Natural killer cell treated with Interleukin-12 subunit alpha and Interleukin-12 subunit beta and Interleukin-15 and Interleukin-18, amount 100 ng/mL, for 72 hours (primary cell): Measurements from ENCODE around the gene OLFML2A. TPM values are rescaled to one million over a fixed set of nuclear protein-coding genes. Genes with fewer than 3 reads are reported as not detected.
A peak's percentile ranks its signal among the peaks of the same experiment; 100 is the strongest.

Experiments used
- ATAC-seq, 2 donors: fragments of 150-1000 bp; cut with Tn5 transposase in 1 of 2; sonication (Bioruptor Pico), chemical (Tn5 transposase) in 1 of 2; 2 replicates each; pipeline ENCODE4 v1.10.0; 2021
- DNase-seq: peaks from one replicate; pipeline ENCODE4 v3.0.0; 2022; ENCODE audit warnings: low spot score
- H3K27ac Mint-ChIP-seq, 2 donors: 1 replicate in 1 of 2; 2 replicates in 1 of 2; pipeline ENCODE4 v1.8.0; 2022; ENCODE audit warnings: mixed read lengths in 2 of 2, mild to moderate bottlenecking in 1 of 2, moderate library complexity in 1 of 2
- H3K27me3 Mint-ChIP-seq, 2 donors: 1 replicate in 1 of 2; 2 replicates in 1 of 2; pipeline ENCODE4 v1.8.0; 2022; ENCODE audit warnings: mixed read lengths in 2 of 2
- H3K36me3 Mint-ChIP-seq: one replicate; pipeline ENCODE4 v1.8.0; 2022; ENCODE audit warnings: mixed read lengths
- H3K4me1 Mint-ChIP-seq, 2 donors: 1 replicate in 1 of 2; 2 replicates in 1 of 2; pipeline ENCODE4 v1.8.0; 2022; ENCODE audit warnings: low read depth in 2 of 2, mixed read lengths in 2 of 2, mild to moderate bottlenecking in 1 of 2
- H3K4me3 Mint-ChIP-seq: one replicate; pipeline ENCODE4 v1.8.0; 2022; ENCODE audit warnings: mixed read lengths
- H3K9me3 Mint-ChIP-seq: 2 replicates; pipeline ENCODE4 v1.8.0; 2022; ENCODE audit warnings: mixed read lengths
- total RNA-seq, 2 donors: library from RNA; stranded (reverse); gene quantifications; one replicate each; pipeline ENCODE4 v1.2.3, GENCODE V29; 2022

OLFML2A gene
- total RNA-seq, 2 donors from 2014 or later = not detected

DNA sequence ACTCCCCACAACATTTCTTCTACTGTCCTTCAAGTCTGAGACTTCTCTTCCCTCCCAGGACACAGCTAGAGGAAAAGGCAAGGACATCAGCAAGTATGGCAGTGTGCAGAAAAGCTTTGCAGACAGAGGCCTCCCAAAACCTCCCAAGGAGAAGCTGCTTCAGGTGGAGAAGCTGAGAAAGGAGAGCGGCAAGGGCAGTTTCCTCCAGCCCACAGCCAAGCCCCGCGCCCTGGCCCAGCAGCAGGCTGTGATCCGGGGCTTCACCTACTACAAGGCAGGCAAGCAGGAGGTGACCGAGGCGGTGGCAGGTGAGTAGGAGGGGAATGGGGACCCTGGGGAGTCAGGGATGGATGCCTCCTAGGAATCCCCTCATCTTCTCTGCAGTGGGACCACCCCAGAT is 24.4 kb downstream of the OLFML2A start:
- Mint-ChIP-seq H3K4me3 (no peak overlapping the region), H3K9me3 (no peaks in the 10 kb centered on the region), H3K27ac (no peak overlapping the region), H3K36me3 (no peaks in the 10 kb centered on the region), H3K4me1 (no peaks in the 10 kb centered on the region), H3K27me3 (peaks cover 0 to 3% of the 10 kb centered on the region in 2 donors)
- ATAC-seq (no peak), DNase-seq (peak; percentile 23)

GRCh38 chr9:124802426-124802825 is 25.5 kb downstream of the OLFML2A start:
- H3K9me3 Mint-ChIP-seq = no peaks in the 10 kb centered on the region
- DNase-seq (peak; percentile 31), ATAC-seq (peak in 1 of 2 donors; percentile 20)
- H3K4me3 Mint-ChIP-seq = no peak overlapping the region
- no peak overlapping the region for H3K27ac Mint-ChIP-seq
- H3K36me3 Mint-ChIP-seq = no peaks in the 10 kb centered on the region
- peaks cover 0 to 3% of the 10 kb centered on the region in 2 donors for H3K27me3 Mint-ChIP-seq
- no peaks in the 10 kb centered on the region for H3K4me1 Mint-ChIP-seq

- H3K9me3 Mint-ChIP-seq = no peaks in the 10 kb centered on the region
- no peak overlapping the region for H3K4me3 Mint-ChIP-seq
- DNase-seq (peak; percentile 28), ATAC-seq (no peak)
- H3K4me1 Mint-ChIP-seq = no peaks in the 10 kb centered on the region
- H3K27me3 Mint-ChIP-seq = peaks cover 0 to 3% of the 10 kb centered on the region in 2 donors
- H3K36me3 Mint-ChIP-seq = no peaks in the 10 kb centered on the region
- no peak overlapping the region for H3K27ac Mint-ChIP-seq
Observed at GRCh38 chr9:124803911-124804310, 27.0 kb downstream of the OLFML2A start.

GRCh38 chr9:124805186-124805585 is 28.3 kb downstream of the OLFML2A start:
- ATAC-seq (no peak), DNase-seq (no peak)
- H3K36me3 Mint-ChIP-seq = no peaks in the 10 kb centered on the region
- H3K4me1 Mint-ChIP-seq = no peaks in the 10 kb centered on the region
- peaks cover 0 to 3% of the 10 kb centered on the region in 2 donors for H3K27me3 Mint-ChIP-seq
- no peaks in the 10 kb centered on the region for H3K9me3 Mint-ChIP-seq
- no peak overlapping the region for H3K27ac Mint-ChIP-seq
- no peak overlapping the region for H3K4me3 Mint-ChIP-seq

DNA sequence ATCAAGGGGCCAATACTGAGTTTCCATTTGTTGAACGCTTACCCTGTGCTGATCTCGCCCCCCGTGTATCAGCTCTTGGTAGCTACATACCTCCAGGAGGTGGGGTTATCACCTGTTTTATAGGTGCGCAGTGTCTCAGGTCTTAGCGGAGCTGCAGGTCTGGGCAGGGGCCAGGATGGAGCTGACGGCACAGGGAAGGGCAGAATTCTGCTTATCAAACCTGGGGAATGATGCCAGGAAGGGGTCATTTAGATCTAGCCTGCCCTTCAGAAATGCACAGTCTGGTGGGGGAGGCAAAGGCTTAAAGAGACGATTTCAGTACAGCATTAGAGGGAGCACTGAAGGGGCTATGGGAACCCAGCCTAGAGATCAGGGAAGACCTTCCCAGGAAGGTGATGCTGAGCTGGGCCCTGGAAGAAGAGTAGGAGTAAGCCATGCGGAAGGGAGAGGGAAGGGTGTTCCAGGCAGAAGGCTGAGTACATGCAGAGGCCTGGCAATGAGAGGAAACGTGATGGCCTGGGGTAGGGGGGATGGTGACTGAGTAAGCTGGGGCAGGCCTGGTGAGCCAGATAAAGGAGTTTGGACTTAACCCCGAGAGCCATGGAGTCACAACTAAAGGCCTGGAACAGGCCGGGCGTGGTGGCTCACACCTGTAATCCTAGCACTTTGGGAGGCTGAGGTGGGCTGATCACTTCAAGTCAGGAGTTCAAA is 31.5 kb downstream of the OLFML2A start:
- no peak overlapping the region for H3K27ac Mint-ChIP-seq
- ATAC-seq = no peak
- peak; percentile 39 for DNase-seq
- H3K27me3 Mint-ChIP-seq = no peaks in the 10 kb centered on the region
- no peaks in the 10 kb centered on the region for H3K36me3 Mint-ChIP-seq
- H3K4me3 Mint-ChIP-seq = no peak overlapping the region
- H3K4me1 Mint-ChIP-seq = peaks cover 0 to 2% of the 10 kb centered on the region in 2 donors
- no peaks in the 10 kb centered on the region for H3K9me3 Mint-ChIP-seq

DNA sequence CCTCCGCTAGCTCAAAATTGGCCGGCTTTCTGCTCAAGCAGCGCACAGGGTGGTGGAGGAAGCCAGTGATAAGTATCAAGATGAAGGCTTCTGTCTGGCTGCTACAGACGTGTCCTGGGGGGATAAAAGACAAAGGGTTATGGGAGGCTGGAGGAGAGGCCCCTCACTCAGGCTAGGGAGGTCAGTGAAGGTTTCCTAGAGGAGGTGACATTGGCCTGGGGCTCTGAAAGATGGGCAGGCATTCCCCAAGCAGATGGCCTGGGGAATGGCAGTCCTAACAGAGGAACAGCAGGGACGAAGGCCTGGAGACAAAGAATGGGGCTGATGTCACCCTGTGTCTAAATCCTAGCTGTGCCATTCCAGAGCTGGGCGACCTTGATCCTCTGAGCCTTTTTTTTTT is 32.3 kb downstream of the OLFML2A start:
- Mint-ChIP-seq H3K4me3 (no peak overlapping the region), H3K27ac (no peak overlapping the region), H3K9me3 (no peaks in the 10 kb centered on the region), H3K27me3 (no peaks in the 10 kb centered on the region), H3K4me1 (peaks cover 0 to 2% of the 10 kb centered on the region in 2 donors), H3K36me3 (no peaks in the 10 kb centered on the region)
- ATAC-seq = no peak
- DNase-seq = no peak

DNA sequence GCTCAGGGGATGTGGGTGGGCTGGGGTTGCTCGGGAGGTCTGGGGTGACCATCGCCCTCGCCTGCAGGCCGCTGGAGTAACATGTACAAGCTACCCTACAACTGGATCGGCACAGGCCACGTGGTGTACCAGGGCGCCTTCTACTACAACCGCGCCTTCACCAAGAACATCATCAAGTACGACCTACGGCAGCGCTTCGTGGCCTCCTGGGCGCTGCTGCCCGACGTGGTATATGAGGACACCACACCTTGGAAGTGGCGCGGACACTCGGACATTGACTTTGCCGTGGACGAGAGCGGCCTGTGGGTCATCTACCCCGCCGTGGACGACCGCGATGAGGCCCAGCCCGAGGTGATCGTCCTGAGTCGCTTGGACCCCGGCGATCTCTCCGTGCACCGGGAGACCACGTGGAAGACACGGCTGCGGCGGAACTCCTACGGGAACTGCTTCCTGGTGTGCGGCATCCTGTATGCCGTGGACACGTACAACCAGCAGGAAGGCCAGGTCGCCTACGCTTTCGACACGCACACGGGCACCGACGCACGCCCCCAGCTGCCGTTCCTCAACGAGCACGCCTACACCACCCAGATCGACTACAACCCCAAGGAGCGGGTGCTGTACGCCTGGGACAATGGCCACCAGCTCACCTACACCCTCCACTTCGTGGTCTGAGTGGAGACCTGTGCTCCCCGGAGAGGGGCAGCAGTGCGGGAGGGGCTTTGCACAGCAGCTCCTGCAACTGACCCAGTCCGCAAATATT is 33.0 kb downstream of the OLFML2A start:
- Mint-ChIP-seq H3K9me3 (no peaks in the 10 kb centered on the region), H3K27me3 (no peaks in the 10 kb centered on the region), H3K36me3 (no peaks in the 10 kb centered on the region), H3K27ac (no peak overlapping the region), H3K4me3 (no peak overlapping the region), H3K4me1 (peaks cover 0 to 2% of the 10 kb centered on the region in 2 donors)
- DNase-seq (peak; percentile 59), ATAC-seq (peak in 1 of 2 donors; percentile 48)

DNA sequence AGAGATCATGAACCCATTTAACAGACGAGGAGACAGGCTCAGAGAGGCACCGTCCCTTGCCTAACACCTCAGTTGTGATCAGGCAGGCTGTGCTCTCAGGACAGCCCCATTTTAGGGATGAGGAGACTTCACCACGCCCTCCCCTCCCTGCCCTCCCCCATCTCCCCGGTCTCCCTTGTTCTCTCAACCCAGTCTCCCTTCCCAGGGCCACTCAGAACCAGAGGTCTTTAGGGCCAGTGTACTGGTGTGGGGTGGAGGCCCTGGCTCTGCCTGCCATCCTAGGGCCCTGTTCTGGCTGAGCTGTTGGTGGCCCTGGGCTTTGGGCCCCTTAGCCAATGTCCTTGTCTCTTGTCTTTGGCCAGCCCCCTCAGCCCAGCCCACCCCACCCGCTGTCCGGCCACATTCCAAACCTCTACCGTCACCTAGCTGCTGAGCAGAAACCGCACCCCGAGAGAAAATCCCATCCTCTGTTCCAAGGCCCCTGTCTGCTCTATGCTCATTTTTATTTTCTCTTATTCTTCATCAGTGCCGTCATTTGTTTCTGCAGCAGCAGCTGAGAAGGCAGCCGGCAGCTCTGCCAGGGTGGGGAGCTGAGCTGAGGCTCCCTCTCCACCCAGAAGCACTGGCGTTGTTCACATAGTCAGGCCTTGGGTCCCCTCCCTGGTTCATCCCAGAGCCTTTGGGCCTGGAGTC is 33.9 kb downstream of the OLFML2A start:
- Mint-ChIP-seq H3K4me3 (no peak overlapping the region), H3K36me3 (no peaks in the 10 kb centered on the region), H3K4me1 (peaks cover 0 to 2% of the 10 kb centered on the region in 2 donors), H3K27ac (no peak overlapping the region), H3K9me3 (no peaks in the 10 kb centered on the region), H3K27me3 (no peaks in the 10 kb centered on the region)
- peak in 1 of 2 donors; percentile 4 for ATAC-seq
- peak; percentile 22 for DNase-seq

DNA sequence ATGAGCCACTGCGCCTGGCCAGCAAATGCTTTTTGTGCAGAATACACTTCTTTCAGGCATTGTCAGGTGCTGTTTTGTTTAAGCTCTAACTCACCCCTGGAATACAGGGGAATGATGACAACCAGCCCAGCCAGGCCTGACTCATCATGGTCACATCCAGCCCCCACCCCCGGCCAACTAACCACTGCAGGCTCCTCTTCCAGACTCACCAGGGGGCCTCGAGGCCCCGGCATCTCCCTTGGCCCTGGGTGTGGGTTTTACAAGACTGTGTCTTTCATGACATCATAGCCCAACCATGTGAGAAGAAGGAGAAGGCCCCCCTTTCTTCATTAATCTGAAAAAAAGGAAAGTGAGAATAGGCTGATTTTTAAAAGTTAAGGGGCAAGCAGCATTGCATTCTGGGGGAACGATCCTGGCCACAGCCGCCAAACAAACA is 35.5 kb downstream of the OLFML2A start:
- H3K36me3 Mint-ChIP-seq = no peaks in the 10 kb centered on the region
- no peaks in the 10 kb centered on the region for H3K9me3 Mint-ChIP-seq
- H3K27ac Mint-ChIP-seq = no peak overlapping the region
- ATAC-seq (no peak), DNase-seq (peak; percentile 20)
- H3K4me1 Mint-ChIP-seq = peaks cover 0 to 2% of the 10 kb centered on the region in 2 donors
- no peaks in the 10 kb centered on the region for H3K27me3 Mint-ChIP-seq
- H3K4me3 Mint-ChIP-seq = no peak overlapping the region

DNA sequence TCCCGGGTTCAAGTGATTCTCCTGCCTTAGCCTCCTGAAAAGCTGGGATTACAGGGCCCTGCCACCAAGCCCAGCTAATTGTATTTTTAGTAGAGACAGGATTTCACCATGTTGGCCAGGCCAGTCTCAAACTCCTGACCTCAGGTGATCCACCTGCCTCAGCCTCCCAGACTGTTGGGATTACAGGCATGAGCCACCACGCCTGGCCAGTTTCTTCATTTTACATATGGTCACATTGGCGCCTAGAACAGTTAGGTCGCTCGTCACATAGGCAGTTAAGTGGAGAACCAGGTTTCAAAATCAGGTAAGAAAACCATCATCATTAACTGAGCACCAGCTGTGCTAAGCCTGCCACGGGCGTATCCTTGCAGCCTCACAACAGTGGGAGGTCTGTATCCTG is 36.1 kb downstream of the OLFML2A start:
- Mint-ChIP-seq H3K27me3 (peaks cover 0 to 1% of the 10 kb centered on the region in 2 donors), H3K9me3 (no peaks in the 10 kb centered on the region), H3K4me3 (no peak overlapping the region), H3K4me1 (peaks cover under 1 to 3% of the 10 kb centered on the region in 2 donors), H3K36me3 (no peaks in the 10 kb centered on the region), H3K27ac (no peak overlapping the region)
- ATAC-seq (no peak), DNase-seq (no peak)

DNA sequence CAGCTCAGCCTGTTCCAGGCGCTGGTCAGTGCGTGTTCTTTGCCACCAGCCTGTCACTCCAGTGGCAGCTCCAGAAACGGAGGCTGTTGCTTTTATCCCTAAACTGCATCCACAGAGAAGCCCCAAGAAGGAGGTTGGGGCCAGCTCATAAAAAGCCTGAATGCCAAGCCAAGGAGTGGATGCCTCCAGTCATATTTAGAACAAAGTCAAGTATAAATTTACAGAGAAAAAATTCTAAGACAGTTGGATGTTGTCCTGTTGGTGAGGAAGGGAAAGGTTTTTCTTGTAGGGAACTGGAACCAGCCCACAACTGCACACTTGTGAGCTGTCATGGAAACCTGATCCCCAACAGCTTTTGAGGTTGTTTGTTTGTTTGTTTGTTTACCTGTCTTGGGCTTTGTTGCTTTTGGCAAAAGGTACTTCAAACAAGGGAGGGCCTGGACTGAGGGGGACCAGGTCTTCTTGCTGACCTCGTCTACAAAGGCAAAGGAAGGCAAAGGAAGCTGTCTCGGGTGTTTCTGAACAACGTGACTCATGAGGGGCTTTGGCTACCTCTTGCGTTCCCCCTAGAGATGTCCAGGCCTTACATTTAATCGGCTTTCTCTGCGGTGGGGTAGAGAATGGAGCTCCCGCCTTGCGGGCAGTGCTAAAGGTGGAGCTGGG is 36.7 kb downstream of the OLFML2A start:
- ATAC-seq = no peak
- Mint-ChIP-seq H3K27me3 (peaks cover 0 to 2% of the 10 kb centered on the region in 2 donors), H3K9me3 (no peaks in the 10 kb centered on the region), H3K27ac (no peak overlapping the region), H3K36me3 (no peaks in the 10 kb centered on the region), H3K4me1 (peaks cover 4 to 5% of the 10 kb centered on the region in 2 donors), H3K4me3 (no peak overlapping the region)
- peak; percentile 23 for DNase-seq

- Mint-ChIP-seq H3K9me3 (no peaks in the 10 kb centered on the region), H3K27ac (no peak overlapping the region), H3K4me3 (no peak overlapping the region), H3K4me1 (peaks cover 4 to 5% of the 10 kb centered on the region in 2 donors), H3K27me3 (peaks cover 0 to 2% of the 10 kb centered on the region in 2 donors), H3K36me3 (no peaks in the 10 kb centered on the region)
- ATAC-seq (no peak), DNase-seq (peak; percentile 20)
Observed at GRCh38 chr9:124814164-124814535, 37.2 kb downstream of the OLFML2A start.

GRCh38 chr9:124815601-124816000 is 38.7 kb downstream of the OLFML2A start:
- ATAC-seq (no peak), DNase-seq (no peak)
- H3K27me3 Mint-ChIP-seq = peaks cover 0 to 2% of the 10 kb centered on the region in 2 donors
- H3K4me3 Mint-ChIP-seq = no peak overlapping the region
- no peaks in the 10 kb centered on the region for H3K36me3 Mint-ChIP-seq
- no peak overlapping the region for H3K27ac Mint-ChIP-seq
- peaks cover 4 to 5% of the 10 kb centered on the region in 2 donors for H3K4me1 Mint-ChIP-seq
- H3K9me3 Mint-ChIP-seq = no peaks in the 10 kb centered on the region
